Uterus (tissue), 4 donors: Measurements from ENCODE around the gene CCDC127. TPM values are rescaled to one million over a fixed set of nuclear protein-coding genes. Genes with fewer than 3 reads are reported as not detected.
"Not testable (repeated sequence)": the region's sequence is repeated elsewhere in the genome, so short reads cannot be mapped to it uniquely, and the experiment has no call there.

Experiments
- DNase-seq, 2 donors: peaks; one replicate each; pipeline ENCODE4 v3.0.0-alpha.2; 2019 to 2020
- H3K27ac ChIP-seq, 2 donors: fragments of 200-600 bp; sonication (generic); 1 replicate in 1 of 2; 2 replicates in 1 of 2; pipeline ENCODE4 v1.5.1; 2016 to 2018
- H3K27me3 ChIP-seq, 2 donors: fragments of 200-600 bp; sonication (generic); one replicate each; pipeline ENCODE4 v1.5.1; 2018 to 2019; ENCODE audit warnings: control low read depth in 1 of 2
- H3K36me3 ChIP-seq, 2 donors: fragments of 200-600 bp; sonication (generic); one replicate each; pipeline ENCODE4 v1.5.1; 2019; ENCODE audit warnings: control low read depth in 1 of 2
- H3K4me1 ChIP-seq, 2 donors: fragments of 200-600 bp; sonication (generic); one replicate each; pipeline ENCODE4 v1.5.1; 2018 to 2019; ENCODE audit warnings: control low read depth in 1 of 2
- H3K4me3 ChIP-seq, 2 donors: fragments of 200-600 bp; sonication (generic); 1 replicate in 1 of 2; 2 replicates in 1 of 2; pipeline ENCODE4 v1.5.1; 2018 to 2019; ENCODE audit warnings: mild to moderate bottlenecking in 1 of 2
- H3K9me3 ChIP-seq, 2 donors: fragments of 200-600 bp; sonication (generic); one replicate each; pipeline ENCODE4 v1.5.1; 2019; ENCODE audit warnings: control low read depth in 1 of 2
- CTCF ChIP-seq, 4 experiments: fragments of 200-600 bp in 2 of 4; fragments of 450-650 bp in 2 of 4; sonication (generic) in 2 of 4; IDR thresholded peaks; one replicate each; pipeline ENCODE4 v1.5.1; 2016 to 2019; ENCODE audit warnings: antibody characterized with exemption in 4 of 4, mild to moderate bottlenecking in 2 of 4, moderate library complexity in 1 of 4
- POLR2A ChIP-seq, 2 donors: fragments of 450-650 bp; IDR thresholded peaks; one replicate each; pipeline ENCODE4 v1.6.1; 2016; ENCODE audit warnings: antibody characterized with exemption in 2 of 2, mild to moderate bottlenecking in 1 of 2, moderate library complexity in 1 of 2
- intact Hi-C: fragments of 100-400 bp; cut with DNase I; formaldehyde crosslinking; loops from one replicate; pipeline ENCODE4 v1.15.1; 2023; ENCODE audit warnings: low total_unique reads
- total RNA-seq, 4 donors: library from RNA; depleted of rRNA in 3 of 4; stranded (reverse); fragments of >200 nt in 3 of 4; gene quantifications; one replicate each; pipeline versions ENCODE4 v1.1.0 to v1.2.4, GENCODE V29; 2014 to 2023
- donor health status: DM: yes; HTN: yes; CAD: no.

The CCDC127 gene
- total RNA-seq, 4 donors from 2014 or later = 2.6 to 10.2 (median 6.0) TPM

GRCh38 chr5:198516-199196, 19.3 kb downstream of the CCDC127 start:
- no peak overlapping the region for H3K27ac ChIP-seq
- TF ChIP-seq CTCF (IDR thresholded peaks at IDR 0.05) (no peak), POLR2A (IDR thresholded peaks at IDR 0.05) (no peak)
- intact Hi-C loops = no loop called here
- DNase-seq = no peak
- no peaks in the 10 kb centered on the region for H3K36me3 ChIP-seq
- no peaks in the 10 kb centered on the region for H3K9me3 ChIP-seq
- H3K27me3 ChIP-seq = no peaks in the 10 kb centered on the region
- no peak overlapping the region for H3K4me3 ChIP-seq
- H3K4me1 ChIP-seq = no peaks in the 10 kb centered on the region

DNA sequence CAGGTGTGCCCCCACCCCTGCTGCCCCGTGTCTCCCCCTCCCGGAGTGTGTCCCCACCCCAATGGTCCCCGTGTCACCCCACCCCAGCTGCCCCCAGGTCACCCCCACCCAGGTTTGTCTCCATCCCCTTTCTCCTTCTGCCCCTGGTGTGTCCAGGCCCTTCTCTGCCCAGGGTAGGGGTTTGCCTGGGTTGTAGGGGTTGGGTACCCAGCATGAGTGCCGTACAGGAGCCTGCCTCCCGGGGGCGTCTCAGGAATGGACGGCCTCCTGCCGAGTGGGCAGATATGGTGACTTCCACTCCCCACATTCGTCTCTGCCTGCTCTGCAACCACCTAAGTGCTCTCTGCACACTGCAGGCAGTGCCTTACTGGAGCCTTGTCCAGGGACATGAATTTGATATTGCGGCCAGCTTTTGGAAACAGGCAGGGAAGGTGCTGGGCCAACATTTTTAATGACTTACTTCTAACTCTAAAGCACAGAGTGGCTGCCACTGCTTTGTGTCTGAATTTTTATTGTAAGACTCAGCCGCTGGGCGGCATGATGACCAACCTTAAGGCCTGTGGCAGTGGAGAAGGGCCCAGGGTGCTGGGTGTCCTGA, 20.0 kb downstream of the CCDC127 start:
- no peaks in the 10 kb centered on the region for H3K27me3 ChIP-seq
- H3K4me3 ChIP-seq = no peak overlapping the region
- H3K27ac ChIP-seq = no peak overlapping the region
- TF ChIP-seq POLR2A (IDR thresholded peaks at IDR 0.05) (no peak), CTCF (IDR thresholded peaks at IDR 0.05) (no peak)
- no peaks in the 10 kb centered on the region for H3K4me1 ChIP-seq
- no peaks in the 10 kb centered on the region for H3K9me3 ChIP-seq
- intact Hi-C loops = no loop called here
- DNase-seq = no peak
- no peaks in the 10 kb centered on the region for H3K36me3 ChIP-seq

- H3K4me3 ChIP-seq, H3K9me3 ChIP-seq, H3K27ac ChIP-seq, H3K27me3 ChIP-seq, H3K4me1 ChIP-seq, DNase-seq, intact Hi-C loops, H3K36me3 ChIP-seq: not testable (repeated sequence)
Observed at GRCh38 chr5:197031-197430, 20.9 kb downstream of the CCDC127 start.

DNA sequence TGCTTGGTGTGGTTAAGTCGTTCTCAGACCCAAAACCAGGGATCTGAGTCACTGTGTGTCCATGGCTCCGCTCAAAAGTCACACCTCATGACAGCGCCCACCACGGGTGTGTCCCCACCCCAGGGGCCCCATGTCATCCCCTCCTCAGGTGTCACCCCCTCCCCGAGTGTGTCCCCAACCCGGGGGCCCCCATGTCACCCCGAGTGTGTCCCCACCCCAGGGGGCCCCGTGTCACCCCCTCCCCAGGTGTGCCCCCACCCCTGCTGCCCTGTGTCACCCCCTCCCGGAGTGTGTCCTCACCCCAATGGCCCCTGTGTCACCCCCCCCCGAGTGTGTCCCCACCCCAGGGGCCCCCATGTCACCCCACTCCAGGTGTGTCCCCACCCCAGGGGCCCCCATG, 21.6 kb downstream of the CCDC127 start:
- no peak for DNase-seq
- no peak overlapping the region for H3K4me3 ChIP-seq
- no peaks in the 10 kb centered on the region for H3K9me3 ChIP-seq
- H3K27me3 ChIP-seq = no peaks in the 10 kb centered on the region
- H3K27ac ChIP-seq = no peak overlapping the region
- intact Hi-C loops = no loop called here
- no peak for TF ChIP-seq POLR2A (IDR thresholded peaks at IDR 0.05)
- no peak for TF ChIP-seq CTCF (IDR thresholded peaks at IDR 0.05)
- no peaks in the 10 kb centered on the region for H3K4me1 ChIP-seq
- no peaks in the 10 kb centered on the region for H3K36me3 ChIP-seq

DNA sequence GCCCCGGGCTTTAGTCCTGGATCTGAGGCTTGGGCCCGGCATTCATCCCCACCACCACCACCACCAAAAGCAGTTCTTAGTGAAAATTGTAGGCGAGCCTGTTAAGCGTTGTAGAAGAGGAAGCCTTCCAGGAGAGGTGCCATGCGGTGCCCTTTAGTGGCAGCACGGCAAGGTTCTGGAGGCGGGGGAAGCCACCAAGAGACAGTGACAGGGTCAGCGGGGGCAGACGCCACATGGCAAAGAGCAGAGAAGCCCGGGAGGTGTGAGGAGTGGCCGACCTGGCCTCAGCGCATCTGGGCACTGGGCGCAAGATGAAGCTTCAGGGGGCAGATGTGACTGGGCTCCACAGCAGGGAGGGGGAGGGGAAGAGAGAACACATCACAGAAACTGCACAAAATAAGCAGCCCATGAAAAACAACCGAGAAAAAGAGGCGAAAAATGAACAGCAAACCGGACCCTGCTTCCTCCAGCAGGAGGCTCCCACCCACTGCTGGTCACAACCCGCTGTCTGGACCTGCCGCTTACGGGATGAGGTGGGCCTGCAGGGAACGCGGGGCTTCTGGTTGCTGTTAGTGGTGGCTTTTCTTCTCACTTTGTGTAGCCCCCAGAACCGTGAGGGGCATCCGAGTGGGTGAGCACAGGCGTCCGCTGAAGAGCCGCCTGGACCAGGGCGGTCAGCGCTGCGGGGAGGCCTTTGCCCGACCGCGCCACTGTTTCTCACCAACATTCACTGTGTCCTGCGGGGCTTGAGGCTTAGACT, 22.4 kb downstream of the CCDC127 start:
- no peak for TF ChIP-seq CTCF (IDR thresholded peaks at IDR 0.05)
- no peak for TF ChIP-seq POLR2A (IDR thresholded peaks at IDR 0.05)
- Histone ChIP-seq H3K4me3 (no peak overlapping the region), H3K36me3 (no peaks in the 10 kb centered on the region), H3K27me3 (no peaks in the 10 kb centered on the region), H3K4me1 (no peaks in the 10 kb centered on the region), H3K27ac (no peak overlapping the region), H3K9me3 (no peaks in the 10 kb centered on the region)
- intact Hi-C loops = no loop called here
- no peak for DNase-seq
